Right ventricle myocardium superior (tissue), 1 donor: ENCODE results near the gene TRMO. TPM values are rescaled to one million over a fixed set of nuclear protein-coding genes. Genes with fewer than 3 reads are reported as not detected.

Source experiments
- ATAC-seq: fragments of 200-7000 bp; cut with Tn5 transposase; one replicate; pipeline ENCODE4 v1.9.1; 2020; ENCODE audit warnings: mild to moderate bottlenecking; ENCODE audit not compliant: poor library complexity
- DNase-seq: peaks from one replicate; pipeline ENCODE4 v3.0.0-alpha.2; 2020
- intact Hi-C: fragments of 100-400 bp; cut with DNase I; formaldehyde crosslinking; loops from one replicate; pipeline ENCODE4 v1.11.2; 2022
- total RNA-seq: library from RNA; stranded (reverse); fragmentation: NEBNext Ultra II Directional; extraction: Animal tissue kit (Norgen Biotek cat#: 25700); gene quantifications from one replicate; pipeline ENCODE4 v1.2.1, GENCODE V29; 2021
- donor health status: DM: no; HTN: yes; CAD: no; lungs with severe emphysema.

The TRMO gene
- total RNA-seq, 1 donor from 2014 or later: 5.8 TPM

DNA sequence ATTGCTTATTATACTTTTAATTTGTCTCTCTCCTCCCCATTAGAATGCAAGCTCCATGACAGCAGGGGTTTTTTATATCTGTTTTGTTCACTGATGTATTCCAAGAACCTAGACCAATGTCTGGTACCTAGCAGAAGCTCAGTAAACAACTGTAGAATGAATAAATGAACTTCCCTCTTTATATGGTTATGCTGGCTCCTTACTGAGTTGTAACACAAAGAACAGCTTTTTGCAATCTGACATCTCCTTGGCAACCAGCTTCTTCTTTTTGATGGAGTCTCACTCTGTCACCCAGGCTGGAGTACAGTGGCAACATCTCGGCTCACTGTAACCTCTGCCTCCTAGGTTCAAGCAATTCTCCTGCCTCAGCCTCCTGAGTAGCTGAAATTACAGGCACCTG is 13.6 kb downstream of the TRMO start:
- intact Hi-C loops: no loop called here
- DNase-seq (no peak), ATAC-seq (no peak)

GRCh38 chr9:97907632-97908031 is 14.7 kb downstream of the TRMO start:
- intact Hi-C loops: no loop called here
- no peak for DNase-seq
- no peak for ATAC-seq

DNA sequence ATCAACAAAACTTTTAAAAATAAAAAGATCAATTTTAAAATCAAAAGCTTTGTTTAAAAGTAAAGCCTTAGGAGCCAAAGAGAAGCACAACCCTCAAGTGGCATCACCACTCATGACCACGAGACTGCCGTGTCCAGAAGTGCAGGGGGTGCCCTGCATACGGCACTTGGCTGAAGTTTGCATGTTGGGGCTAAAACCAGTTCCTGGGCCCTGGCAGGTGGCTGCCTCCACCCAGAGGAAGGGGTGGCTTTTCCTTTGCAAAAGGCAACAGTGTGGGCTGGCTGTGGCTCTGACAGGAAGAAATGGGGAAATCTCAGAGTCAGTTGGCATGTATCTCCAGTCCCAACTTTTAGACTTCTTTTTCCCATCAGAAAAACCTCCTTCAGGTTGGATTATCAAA is 15.3 kb downstream of the TRMO start:
- ATAC-seq: no peak
- intact Hi-C loops: no loop called here

GRCh38 chr9:97906236-97906831 is 16.0 kb downstream of the TRMO start:
- intact Hi-C loops: no loop called here
- peak; percentile 74 for DNase-seq
- ATAC-seq: peak; percentile 76

More for the DNA sequence above, 15.3 kb downstream of the TRMO start:
- no peak for DNase-seq

- ATAC-seq: no peak
- DNase-seq: no peak
- intact Hi-C loops: no loop called here
Observed at GRCh38 chr9:97905228-97905627, 17.1 kb downstream of the TRMO start.

GRCh38 chr9:97904725-97905124 is 17.6 kb downstream of the TRMO start:
- ATAC-seq: no peak
- intact Hi-C loops: no loop called here
- no peak for DNase-seq

GRCh38 chr9:97903177-97903576 is 19.1 kb downstream of the TRMO start:
- DNase-seq: no peak
- intact Hi-C loops: no loop called here
- ATAC-seq: no peak

- intact Hi-C loops: loop anchor here (2.0 kb wide), 1 partner anchor 188 kb away; no protein-coding TSS in a partner anchor
- ATAC-seq (peak; percentile 74), DNase-seq (no peak)
Observed at GRCh38 chr9:97900738-97901565, 21.3 kb downstream of the TRMO start.

GRCh38 chr9:97900103-97900737 is 22.1 kb downstream of the TRMO start:
- ATAC-seq (no peak), DNase-seq (no peak)
- intact Hi-C loops: loop anchor here (2.0 kb wide), 1 partner anchor 187 kb away; no protein-coding TSS in a partner anchor

GRCh38 chr9:97895695-97896332 is 26.5 kb downstream of the TRMO start:
- intact Hi-C loops: no loop called here
- no peak for DNase-seq
- ATAC-seq: no peak

DNA sequence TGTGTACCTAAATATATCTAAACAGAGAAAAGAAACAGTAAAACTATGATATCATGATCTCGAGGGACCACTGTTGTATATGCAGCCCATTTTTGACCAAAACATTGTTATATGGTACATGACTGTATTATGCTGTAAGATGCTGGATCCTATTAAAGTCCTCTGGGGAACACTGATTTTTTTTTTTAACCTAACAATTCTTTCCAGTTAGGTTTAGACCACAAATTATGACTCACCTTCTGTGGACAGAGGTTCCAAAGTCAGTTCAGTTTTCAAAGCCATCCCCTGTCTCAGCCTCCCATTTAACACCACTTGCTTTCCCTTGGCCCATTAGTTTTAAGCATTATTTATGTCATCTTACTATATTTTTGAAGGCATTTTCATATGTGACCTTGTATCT is 27.1 kb downstream of the TRMO start:
- DNase-seq (no peak), ATAC-seq (no peak)
- intact Hi-C loops: no loop called here

DNA sequence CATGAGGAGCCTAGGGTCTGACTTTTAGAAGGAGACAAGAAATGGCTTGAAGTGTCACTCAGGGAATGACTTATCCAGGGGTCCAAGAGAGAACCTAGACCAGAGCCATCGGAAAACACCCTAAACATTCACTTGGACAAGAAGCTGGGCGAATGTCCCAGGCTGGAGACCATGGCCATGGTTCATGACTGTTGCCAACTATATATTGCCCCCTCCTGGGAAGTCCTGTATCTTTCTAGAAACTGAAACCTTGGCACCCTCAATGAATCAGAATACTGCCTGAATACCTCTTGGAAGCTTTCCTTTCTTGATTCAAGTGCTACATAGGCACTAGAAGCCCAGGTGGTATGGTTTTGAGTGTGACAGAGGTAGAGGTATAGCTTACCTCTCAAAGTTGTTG is 29.9 kb downstream of the TRMO start:
- ATAC-seq: no peak
- intact Hi-C loops: no loop called here

DNA sequence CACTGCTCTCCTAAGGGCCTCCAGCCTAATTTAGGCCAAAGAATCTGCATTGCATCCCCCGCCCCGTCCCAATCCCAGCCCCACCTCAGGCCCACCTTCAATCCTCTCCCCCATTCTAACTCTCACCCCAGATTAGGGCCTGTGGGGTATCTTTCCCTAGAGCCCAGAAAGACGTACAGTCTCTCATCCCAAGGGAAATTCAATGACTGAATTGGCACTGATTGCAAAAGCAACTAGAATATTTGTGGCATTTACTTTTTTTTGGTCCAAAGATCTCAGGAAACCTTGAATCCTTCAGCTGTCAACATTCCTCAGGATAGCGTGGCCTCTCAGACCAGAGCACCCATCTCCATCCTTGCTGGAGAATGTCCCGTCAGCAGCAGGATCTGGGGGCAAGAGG is 30.6 kb downstream of the TRMO start:
- DNase-seq (no peak), ATAC-seq (no peak)
- intact Hi-C loops: no loop called here

More for the DNA sequence above, 29.9 kb downstream of the TRMO start:
- no peak for DNase-seq

DNA sequence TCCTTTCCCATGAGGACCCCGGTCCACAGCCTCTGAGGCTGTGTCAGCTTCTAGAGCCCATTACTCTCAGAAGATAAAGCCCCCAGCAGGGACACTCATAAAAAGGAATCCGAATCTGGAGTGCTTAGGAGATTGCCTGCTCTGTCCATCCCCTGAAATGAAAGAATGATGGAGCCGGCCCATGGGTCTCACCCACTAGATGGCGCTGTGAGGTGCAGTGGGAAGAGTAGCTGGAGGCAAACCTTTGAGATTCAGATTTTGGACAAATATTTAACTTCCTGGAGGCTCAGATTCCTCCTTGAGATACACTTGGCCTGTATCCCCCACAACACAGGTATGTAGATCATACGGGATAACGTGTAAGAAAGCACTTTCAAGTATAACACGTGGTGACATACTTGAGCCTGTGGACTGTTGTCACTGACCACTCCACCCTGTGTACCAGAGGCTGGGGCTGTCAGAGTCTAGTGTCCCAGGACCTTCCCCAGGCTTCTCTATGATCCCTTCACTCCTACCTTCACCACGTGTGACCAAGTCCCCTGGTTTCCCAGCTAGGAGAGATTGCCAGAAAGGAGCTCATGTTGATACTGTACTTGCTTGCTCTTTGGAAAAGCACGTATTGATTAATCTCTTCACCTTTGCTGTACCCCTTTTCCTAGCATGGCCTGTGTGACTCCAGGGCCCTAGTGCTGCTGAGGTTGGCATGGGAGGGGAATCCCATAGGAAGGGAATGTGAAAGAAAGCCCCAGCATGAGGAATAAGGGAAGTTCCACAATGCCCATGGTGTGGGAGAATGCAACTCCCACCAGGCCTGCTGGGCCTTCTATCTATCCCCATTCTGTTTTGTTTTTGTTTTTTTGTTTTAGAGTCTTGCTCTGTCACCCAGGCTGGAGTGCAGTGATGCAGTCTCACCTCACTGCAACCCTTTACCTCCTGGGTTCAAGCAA is 32.1 kb downstream of the TRMO start:
- ATAC-seq: no peak
- peak; percentile 53 for DNase-seq
- intact Hi-C loops: no loop called here

DNA sequence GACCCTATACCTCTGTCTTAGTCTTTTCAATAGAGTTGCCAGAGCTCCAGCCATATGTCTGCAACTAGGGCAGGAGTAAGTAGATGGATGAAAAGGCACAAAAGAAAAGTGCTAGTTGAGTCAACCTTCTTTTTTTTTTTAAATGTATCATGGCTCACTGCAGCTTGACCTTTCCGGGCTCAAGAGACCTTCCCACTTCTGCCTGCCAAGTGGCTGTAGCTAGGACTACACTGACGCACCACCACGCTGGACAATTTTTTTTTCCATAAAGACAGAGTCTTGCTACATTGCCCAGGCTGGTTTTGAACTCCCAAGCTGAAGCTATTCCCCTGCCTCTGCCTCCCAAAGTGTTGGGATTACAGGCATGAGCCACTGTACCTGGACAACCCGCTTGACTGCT is 42.0 kb downstream of the TRMO start:
- no peak for ATAC-seq

DNA sequence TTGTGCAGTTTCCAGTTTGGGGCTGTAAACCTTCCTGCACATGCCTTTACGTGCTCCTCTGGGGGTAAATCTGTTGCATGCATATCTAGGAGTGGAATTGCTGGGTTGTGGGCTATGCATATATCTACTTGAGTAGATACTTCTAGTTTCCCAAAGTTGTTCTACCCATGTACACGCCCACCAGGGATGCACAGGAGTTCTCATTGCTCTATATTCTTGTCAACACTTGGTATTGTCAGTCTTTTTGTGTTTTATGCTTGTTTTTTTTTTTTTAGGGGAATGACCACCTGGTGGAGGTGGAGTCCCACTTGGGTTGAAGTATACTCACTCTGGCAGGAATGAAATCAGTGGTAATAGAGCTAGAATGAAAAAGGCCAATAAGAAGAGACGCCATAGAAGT is 46.2 kb downstream of the TRMO start:
- intact Hi-C loops: no loop called here
- ATAC-seq (no peak), DNase-seq (no peak)

More for the DNA sequence above, 42.0 kb downstream of the TRMO start:
- no peak for DNase-seq
- intact Hi-C loops: no loop called here

- intact Hi-C loops: no loop called here
- ATAC-seq (no peak), DNase-seq (no peak)
Observed at GRCh38 chr9:97875111-97875510, 47.2 kb downstream of the TRMO start.

GRCh38 chr9:97874624-97875023 is 47.7 kb downstream of the TRMO start:
- intact Hi-C loops: no loop called here
- ATAC-seq (no peak), DNase-seq (no peak)
